ENCODE data around the gene ZSWIM9.
"Not testable (repeated sequence)": the region's sequence is repeated elsewhere in the genome, so short reads cannot be mapped to it uniquely, and the experiment has no call there.

Gene ZSWIM9

DNA sequence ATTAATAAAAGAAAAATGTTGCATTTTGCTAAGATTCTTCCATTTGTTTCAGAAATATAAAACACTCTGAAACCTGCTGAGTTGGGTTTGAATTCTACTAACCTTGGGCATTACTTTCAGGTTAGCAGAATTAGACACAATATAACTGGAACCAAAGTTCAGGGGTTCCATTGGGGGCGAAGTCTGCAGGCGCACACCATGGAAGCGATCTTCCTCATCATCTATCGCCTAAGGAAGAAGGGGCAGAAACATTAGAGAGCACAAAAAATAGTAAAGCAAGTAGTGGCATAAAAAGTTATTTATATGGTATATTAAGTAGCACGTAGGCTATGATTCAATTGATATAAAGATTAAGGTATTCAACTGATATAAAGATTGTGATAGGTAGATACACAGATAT is 51.1 kb downstream of the ZSWIM9 start:
- no peak for DNase-seq

- DNase-seq: no peak
Measured at GRCh38 chr19:48230555-48231129, 60.2 kb downstream of the ZSWIM9 start.

- DNase-seq: no peak
Measured at GRCh38 chr19:48237057-48237456, 66.6 kb downstream of the ZSWIM9 start.

DNA sequence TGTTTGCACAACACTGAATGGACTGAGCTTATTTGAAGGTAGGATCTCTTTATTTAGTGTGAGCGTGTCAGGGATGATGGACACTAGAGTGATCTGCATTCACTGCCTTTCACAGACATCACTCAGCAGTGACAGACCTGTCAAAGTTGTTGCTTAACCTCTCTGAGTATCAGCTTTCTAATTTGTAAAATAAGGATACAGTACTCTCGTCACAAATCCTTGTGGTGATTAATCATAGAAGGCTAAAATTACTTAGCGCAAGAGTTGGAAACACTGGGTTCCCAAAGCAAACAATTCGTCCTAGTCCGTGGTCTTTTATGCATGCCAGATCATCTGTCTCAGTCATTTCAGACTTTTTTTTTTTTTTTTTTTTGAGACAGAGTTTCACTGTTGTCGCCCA is 68.6 kb downstream of the ZSWIM9 start:
- DNase-seq: no peak

- DNase-seq: no peak
Measured at GRCh38 chr19:48239582-48240141, 69.2 kb downstream of the ZSWIM9 start.

DNA sequence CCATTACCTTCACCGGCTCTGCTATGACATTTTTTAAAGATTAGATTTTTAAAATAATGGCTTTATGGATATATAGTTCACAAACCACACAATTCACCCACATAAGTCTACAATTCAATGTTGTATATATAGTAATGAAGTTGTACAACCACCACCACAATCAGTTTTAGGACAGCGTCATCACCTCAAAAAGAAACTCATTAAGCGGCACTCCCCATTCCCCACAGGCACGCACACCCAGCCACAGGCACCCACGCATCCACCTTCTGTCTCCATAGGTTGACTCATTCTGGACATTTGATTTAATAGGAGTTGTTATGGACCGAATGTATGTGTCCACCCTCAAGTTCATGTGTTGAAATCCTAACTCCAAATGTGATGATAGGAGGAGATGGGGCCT is 71.3 kb downstream of the ZSWIM9 start:
- not testable (repeated sequence) for DNase-seq

DNA sequence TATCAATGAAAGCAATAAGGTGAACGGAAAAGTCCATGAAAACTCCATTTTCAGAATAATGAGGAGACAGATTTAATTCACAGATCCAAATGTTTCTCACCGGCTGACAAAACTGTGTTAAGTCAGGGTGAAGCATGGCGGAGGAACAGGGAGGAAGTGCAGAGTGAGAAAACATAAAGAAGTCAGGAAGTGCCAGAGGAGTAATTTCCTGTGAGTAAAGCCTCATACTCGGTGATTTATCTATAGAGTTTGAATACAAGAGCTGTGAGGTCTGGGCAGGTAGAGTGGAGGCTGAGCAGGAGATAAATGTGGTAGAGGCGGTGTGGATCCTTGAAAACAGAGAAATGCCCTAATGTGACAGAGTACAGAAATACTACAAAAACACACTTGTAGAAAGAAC is 73.8 kb downstream of the ZSWIM9 start:
- DNase-seq: peak; percentile 39

- DNase-seq: no peak
Measured at GRCh38 chr19:48246101-48246500, 75.6 kb downstream of the ZSWIM9 start.

DNA sequence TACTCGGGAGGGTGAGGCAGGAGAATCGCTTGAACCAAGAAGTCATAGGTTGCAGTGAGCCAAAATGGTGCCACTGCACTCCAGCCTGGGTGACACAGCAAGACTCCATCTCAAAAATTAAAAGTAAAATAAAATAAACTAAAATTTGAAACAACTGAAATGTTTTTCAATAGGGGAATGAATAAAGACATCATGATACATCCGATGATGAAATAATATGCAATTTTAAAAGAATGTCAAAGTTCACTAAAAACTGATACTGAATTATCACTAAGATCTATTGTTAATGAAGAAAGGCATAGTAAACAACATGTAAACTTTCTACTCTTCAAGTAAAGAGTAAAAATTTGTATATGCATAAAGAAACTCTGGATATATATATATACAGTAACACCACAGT is 76.7 kb downstream of the ZSWIM9 start:
- no peak for DNase-seq
